HepG2 (cell line): ENCODE results near the gene DPCD. TPM values are rescaled to one million over a fixed set of nuclear protein-coding genes. Genes with fewer than 3 reads are reported as not detected.
A peak's percentile ranks its signal among the peaks of the same experiment; 100 is the strongest.

Experiments used
- DR1 ChIP-seq: sonication (generic); formaldehyde crosslinking; IDR thresholded peaks from 2 replicates; pipeline ENCODE4 v1.8.0; 2021; ENCODE audit warnings: mild to moderate bottlenecking, missing genetic modification reagents, inconsistent platforms
- ERF ChIP-seq: IDR thresholded peaks from 2 replicates; pipeline ENCODE4 v1.6.1; 2018; ENCODE audit warnings: missing biosample characterization, missing genetic modification reagents
- NR1H2 ChIP-seq: sonication (generic); formaldehyde crosslinking; IDR thresholded peaks from 2 replicates; pipeline ENCODE4 v1.8.1; 2022; ENCODE audit warnings: low read depth, missing genetic modification reagents, borderline replicate concordance
- PHF20 ChIP-seq: sonication (generic); formaldehyde crosslinking; IDR thresholded peaks from 2 replicates; pipeline ENCODE4 v1.5.0; 2020; ENCODE audit warnings: mild to moderate bottlenecking, missing genetic modification reagents
- SMAD3 ChIP-seq: sonication (generic); formaldehyde crosslinking; IDR thresholded peaks from 2 replicates; pipeline ENCODE4 v1.4.0; 2020; ENCODE audit warnings: missing genetic modification reagents
- TAF1 ChIP-seq: sonication (generic); formaldehyde crosslinking; IDR thresholded peaks from 2 replicates; pipeline ENCODE4 v1.4.0; 2020; ENCODE audit warnings: missing genetic modification reagents
- ZNF256 ChIP-seq: sonication (generic); formaldehyde crosslinking; conservative IDR thresholded peaks from 2 replicates; pipeline ENCODE4 v1.4.0; 2020; ENCODE audit warnings: missing genetic modification reagents
- ZNF335 ChIP-seq: sonication (generic); formaldehyde crosslinking; IDR thresholded peaks from 2 replicates; pipeline ENCODE4 v1.4.0; 2020; ENCODE audit warnings: missing genetic modification reagents
- ZNF616 ChIP-seq: sonication (generic); formaldehyde crosslinking; IDR thresholded peaks from 2 replicates; pipeline ENCODE4 v1.5.0; 2020; ENCODE audit warnings: low read depth, mild to moderate bottlenecking, missing genetic modification reagents
- ZNF674 ChIP-seq: sonication (generic); formaldehyde crosslinking; IDR thresholded peaks from 2 replicates; pipeline ENCODE4 v1.5.0; 2020; ENCODE audit warnings: low read depth, mild to moderate bottlenecking, missing genetic modification reagents
- ZNF777 ChIP-seq: sonication (generic); formaldehyde crosslinking; IDR thresholded peaks from 2 replicates; pipeline ENCODE4 v1.4.0; 2020; ENCODE audit warnings: missing genetic modification reagents
- polyA plus RNA-seq, 8 experiments: library from polyadenylated mRNA; depleted of rRNA in 3 of 8; stranded (reverse) in 7 of 8; unstranded in 1 of 8; fragments of >200 nt; fragmentation: Illumina TruSeq in 4 of 8; extraction: Trizol in 4 of 8; gene quantifications; 2 replicates each; pipeline versions ENCODE4 v1.2.1 to v1.2.3, GENCODE V29; 2011 to 2016; ENCODE audit warnings: low read depth in 4 of 8, missing spikeins in 1 of 8, mixed read lengths in 1 of 8; ENCODE audit not compliant: insufficient read depth in 1 of 8
- total RNA-seq, 5 experiments: library from RNA; depleted of rRNA; stranded (reverse); fragments of >200 nt; fragmentation: Illumina TruSeq; extraction: Trizol; gene quantifications; 2 replicates each; pipeline ENCODE4 v1.2.3, GENCODE V29; 2016; ENCODE audit warnings: low read depth in 1 of 5
- TF ChIP-seq, protein P1 (sequence below): IDR thresholded peaks from 2 replicates; pipeline ENCODE4 v1.6.1; 2016; ENCODE audit warnings: mild to moderate bottlenecking
- TF ChIP-seq, protein P2 (sequence below): IDR thresholded peaks from 2 replicates; pipeline ENCODE4 v1.6.1; 2012; ENCODE audit warnings: inconsistent platforms
- TF ChIP-seq, protein P3 (sequence below): sonication (generic); formaldehyde crosslinking; IDR thresholded peaks from 2 replicates; pipeline ENCODE4 v1.4.0; 2020; ENCODE audit warnings: mild to moderate bottlenecking, missing genetic modification reagents
- TF ChIP-seq, protein P4 (sequence below): sonication (generic); formaldehyde crosslinking; IDR thresholded peaks from 2 replicates; pipeline ENCODE4 v1.4.0; 2020; ENCODE audit warnings: missing genetic modification reagents

Gene DPCD
- total and polyA plus RNA-seq, 2 of the 13 experiments (the other 11 are each of a cell fraction or from before 2014, with no cell fraction given) = 25.2 to 27.0 TPM

DNA sequence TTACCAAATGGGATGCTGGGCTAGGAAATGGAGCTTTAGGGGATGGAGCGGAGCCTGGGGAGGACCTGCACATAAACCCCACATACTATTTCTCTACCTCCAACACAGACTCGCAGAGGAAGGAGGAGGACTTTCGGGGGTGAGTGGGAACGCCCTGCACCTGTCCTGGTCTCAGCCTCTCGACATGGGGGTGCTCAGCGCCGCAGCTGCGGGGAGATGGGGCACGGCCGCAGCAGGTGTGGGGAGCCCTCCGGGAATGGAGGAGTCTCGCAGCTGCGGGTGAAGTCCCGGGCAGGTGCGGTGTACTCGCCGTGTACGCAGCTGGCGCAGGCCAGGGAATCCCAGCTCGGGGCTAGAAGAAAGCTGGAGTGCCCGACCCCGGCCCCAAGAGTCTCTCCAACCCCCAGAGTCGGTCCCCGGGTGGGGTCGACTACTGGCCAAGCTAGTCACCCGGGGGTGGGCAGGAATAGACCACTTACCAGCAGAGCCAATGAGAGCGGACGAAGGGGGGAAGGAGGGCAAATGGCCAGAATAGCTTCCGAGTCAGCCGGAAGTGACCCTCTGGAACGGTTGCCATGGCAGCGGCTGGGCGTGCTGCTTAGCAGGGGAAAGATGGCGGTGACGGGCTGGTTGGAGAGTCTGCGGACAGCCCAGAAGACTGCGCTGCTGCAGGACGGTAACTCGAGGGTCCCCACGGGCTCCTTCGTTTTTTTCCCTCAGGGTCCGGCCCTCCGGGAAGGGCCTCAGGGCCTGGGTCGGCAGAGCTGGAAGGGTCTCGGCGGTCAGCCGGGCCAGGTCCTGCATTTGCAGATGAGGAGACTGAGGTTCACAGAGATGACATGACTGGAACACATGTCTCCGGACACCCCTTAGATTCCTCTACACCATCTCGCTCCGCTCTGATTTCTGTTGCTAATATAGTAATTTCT is at the start of gene DPCD, which contains the start of gene POLL (continued):
- TF ChIP-seq, protein P1, sequence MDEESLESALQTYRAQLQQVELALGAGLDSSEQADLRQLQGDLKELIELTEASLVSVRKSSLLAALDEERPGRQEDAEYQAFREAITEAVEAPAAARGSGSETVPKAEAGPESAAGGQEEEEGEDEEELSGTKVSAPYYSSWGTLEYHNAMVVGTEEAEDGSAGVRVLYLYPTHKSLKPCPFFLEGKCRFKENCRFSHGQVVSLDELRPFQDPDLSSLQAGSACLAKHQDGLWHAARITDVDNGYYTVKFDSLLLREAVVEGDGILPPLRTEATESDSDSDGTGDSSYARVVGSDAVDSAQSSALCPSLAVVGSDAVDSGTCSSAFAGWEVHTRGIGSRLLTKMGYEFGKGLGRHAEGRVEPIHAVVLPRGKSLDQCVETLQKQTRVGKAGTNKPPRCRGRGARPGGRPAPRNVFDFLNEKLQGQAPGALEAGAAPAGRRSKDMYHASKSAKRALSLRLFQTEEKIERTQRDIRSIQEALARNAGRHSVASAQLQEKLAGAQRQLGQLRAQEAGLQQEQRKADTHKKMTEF (CRISPR knock-in tag) = peak; percentile 75
- TF ChIP-seq ZNF335 (CRISPR knock-in tag) = 0 out of 2 replicates have a peak, but pooled peaks have one; percentile 14
- TF ChIP-seq ZNF616 = peak; percentile 16; the same call in 1 of the 2 replicates
- TF ChIP-seq, protein P2, sequence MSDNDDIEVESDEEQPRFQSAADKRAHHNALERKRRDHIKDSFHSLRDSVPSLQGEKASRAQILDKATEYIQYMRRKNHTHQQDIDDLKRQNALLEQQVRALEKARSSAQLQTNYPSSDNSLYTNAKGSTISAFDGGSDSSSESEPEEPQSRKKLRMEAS = peak; percentile 61
- no peak for TF ChIP-seq ZNF674 (CRISPR knock-in tag)
- TF ChIP-seq, protein P3, sequence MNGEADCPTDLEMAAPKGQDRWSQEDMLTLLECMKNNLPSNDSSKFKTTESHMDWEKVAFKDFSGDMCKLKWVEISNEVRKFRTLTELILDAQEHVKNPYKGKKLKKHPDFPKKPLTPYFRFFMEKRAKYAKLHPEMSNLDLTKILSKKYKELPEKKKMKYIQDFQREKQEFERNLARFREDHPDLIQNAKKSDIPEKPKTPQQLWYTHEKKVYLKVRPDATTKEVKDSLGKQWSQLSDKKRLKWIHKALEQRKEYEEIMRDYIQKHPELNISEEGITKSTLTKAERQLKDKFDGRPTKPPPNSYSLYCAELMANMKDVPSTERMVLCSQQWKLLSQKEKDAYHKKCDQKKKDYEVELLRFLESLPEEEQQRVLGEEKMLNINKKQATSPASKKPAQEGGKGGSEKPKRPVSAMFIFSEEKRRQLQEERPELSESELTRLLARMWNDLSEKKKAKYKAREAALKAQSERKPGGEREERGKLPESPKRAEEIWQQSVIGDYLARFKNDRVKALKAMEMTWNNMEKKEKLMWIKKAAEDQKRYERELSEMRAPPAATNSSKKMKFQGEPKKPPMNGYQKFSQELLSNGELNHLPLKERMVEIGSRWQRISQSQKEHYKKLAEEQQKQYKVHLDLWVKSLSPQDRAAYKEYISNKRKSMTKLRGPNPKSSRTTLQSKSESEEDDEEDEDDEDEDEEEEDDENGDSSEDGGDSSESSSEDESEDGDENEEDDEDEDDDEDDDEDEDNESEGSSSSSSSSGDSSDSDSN (CRISPR knock-in tag) = peak; percentile 17; the same call in 1 of the 2 replicates
- 0 out of 2 replicates have a peak, but pooled peaks have one; percentile 2 for TF ChIP-seq ZNF256 (CRISPR knock-in tag)
- TF ChIP-seq, protein P4, sequence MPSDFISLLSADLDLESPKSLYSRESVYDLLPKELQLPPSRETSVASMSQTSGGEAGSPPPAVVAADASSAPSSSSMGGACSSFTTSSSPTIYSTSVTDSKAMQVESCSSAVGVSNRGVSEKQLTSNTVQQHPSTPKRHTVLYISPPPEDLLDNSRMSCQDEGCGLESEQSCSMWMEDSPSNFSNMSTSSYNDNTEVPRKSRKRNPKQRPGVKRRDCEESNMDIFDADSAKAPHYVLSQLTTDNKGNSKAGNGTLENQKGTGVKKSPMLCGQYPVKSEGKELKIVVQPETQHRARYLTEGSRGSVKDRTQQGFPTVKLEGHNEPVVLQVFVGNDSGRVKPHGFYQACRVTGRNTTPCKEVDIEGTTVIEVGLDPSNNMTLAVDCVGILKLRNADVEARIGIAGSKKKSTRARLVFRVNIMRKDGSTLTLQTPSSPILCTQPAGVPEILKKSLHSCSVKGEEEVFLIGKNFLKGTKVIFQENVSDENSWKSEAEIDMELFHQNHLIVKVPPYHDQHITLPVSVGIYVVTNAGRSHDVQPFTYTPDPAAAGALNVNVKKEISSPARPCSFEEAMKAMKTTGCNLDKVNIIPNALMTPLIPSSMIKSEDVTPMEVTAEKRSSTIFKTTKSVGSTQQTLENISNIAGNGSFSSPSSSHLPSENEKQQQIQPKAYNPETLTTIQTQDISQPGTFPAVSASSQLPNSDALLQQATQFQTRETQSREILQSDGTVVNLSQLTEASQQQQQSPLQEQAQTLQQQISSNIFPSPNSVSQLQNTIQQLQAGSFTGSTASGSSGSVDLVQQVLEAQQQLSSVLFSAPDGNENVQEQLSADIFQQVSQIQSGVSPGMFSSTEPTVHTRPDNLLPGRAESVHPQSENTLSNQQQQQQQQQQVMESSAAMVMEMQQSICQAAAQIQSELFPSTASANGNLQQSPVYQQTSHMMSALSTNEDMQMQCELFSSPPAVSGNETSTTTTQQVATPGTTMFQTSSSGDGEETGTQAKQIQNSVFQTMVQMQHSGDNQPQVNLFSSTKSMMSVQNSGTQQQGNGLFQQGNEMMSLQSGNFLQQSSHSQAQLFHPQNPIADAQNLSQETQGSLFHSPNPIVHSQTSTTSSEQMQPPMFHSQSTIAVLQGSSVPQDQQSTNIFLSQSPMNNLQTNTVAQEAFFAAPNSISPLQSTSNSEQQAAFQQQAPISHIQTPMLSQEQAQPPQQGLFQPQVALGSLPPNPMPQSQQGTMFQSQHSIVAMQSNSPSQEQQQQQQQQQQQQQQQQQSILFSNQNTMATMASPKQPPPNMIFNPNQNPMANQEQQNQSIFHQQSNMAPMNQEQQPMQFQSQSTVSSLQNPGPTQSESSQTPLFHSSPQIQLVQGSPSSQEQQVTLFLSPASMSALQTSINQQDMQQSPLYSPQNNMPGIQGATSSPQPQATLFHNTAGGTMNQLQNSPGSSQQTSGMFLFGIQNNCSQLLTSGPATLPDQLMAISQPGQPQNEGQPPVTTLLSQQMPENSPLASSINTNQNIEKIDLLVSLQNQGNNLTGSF = no peak
- TF ChIP-seq ERF (CRISPR knock-in tag) = peak; percentile 77
- TF ChIP-seq DR1 = 0 out of 2 replicates have a peak, but pooled peaks have one; percentile 49
- 0 out of 2 replicates have a peak, but pooled peaks have one; percentile 29 for TF ChIP-seq ZNF777 (CRISPR knock-in tag)
- TF ChIP-seq NR1H2 (CRISPR knock-in tag) = no peak
- TF ChIP-seq PHF20 (CRISPR knock-in tag) = peak; percentile 91
- TF ChIP-seq SMAD3 (CRISPR knock-in tag) = 0 out of 2 replicates have a peak, but pooled peaks have one; percentile 55
- peak; percentile 72; the same call in 1 of the 2 replicates for TF ChIP-seq TAF1
